Choroid plexus epithelial cell (primary cell): Measurements from ENCODE around the gene PPP2R3A.

ENCODE experiments used
- DNase-seq: peaks from one replicate; pipeline ENCODE4 v3.0.0-alpha.2; 2010; ENCODE audit warnings: low read depth
- H3K4me3 ChIP-seq: 2 replicates; pipeline ENCODE4 v1.5.1; 2011; ENCODE audit warnings: low read depth, mild to moderate bottlenecking, control low read depth, low read length, moderate library complexity
- CTCF ChIP-seq: conservative IDR thresholded peaks from 2 replicates; pipeline ENCODE4 v1.5.1; 2011; ENCODE audit warnings: low read depth, mild to moderate bottlenecking, control low read depth, inconsistent platforms, low read length, moderate library complexity

Gene PPP2R3A

GRCh38 chr3:136173939-136174490 is 208.5 kb downstream of the PPP2R3A start:
- no peak for DNase-seq
- TF ChIP-seq CTCF = no peak
- H3K4me3 ChIP-seq = no peak overlapping the region

DNA sequence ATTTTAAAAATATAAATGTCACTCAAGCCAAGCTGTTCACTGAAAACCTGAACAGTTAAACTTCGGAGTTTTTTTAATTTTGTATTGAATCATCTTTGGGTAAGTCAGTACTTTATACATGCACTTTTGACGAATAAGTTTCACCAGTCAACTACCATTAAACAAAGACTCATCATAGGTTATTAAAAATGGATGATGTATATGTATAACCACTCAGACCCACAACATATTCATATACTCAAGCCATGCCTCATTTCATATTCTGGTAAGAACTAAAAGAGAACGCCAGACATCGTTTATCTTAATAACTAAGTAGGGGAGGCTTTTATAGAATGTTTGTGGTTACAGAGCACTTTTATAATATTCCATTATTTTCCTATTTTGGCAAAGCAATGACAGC is 212.3 kb downstream of the PPP2R3A start:
- no peak for DNase-seq
- H3K4me3 ChIP-seq = no peak overlapping the region
- no peak for TF ChIP-seq CTCF

DNA sequence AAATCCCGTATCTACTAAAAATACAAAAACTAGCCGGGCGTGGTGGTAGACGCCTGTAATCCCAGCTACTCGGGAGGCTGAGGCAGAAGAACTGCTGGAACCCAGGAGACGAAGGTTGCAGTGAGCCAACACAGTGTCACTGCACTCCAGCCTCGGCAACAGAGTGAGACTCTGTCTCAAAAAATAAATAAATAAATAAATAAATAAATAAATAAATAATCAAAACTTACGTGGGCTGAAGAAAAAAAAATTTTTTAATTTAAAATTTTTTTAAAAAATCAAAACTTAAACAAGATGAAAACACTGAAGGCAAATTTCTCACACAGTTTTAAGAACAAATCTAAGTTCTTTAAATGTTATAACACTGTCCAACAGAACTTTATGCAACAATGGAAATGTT is 216.2 kb downstream of the PPP2R3A start:
- DNase-seq = no peak
- H3K4me3 ChIP-seq = no peak overlapping the region
- TF ChIP-seq CTCF = no peak

DNA sequence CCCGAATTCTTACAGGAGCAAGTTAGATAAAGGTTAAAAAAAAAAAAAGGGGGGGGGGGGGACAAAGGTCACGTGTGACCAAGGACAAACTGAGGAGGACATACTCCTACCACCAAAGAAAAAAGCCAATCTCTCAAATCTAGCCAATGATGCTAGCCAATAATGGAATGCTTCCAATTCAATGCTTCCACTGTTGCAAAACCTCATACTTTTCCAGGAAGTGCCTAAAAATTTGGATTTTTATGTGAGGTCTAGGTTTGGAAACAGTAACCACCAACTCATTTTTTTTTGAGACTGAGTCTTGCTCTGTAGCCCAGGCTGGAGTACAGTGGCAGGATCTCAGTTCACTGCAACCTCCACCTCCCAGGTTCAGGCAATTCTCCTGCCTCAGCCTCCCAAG is 219.2 kb downstream of the PPP2R3A start:
- TF ChIP-seq CTCF = no peak
- no peak overlapping the region for H3K4me3 ChIP-seq
- no peak for DNase-seq

- peak; percentile 18 for DNase-seq
- TF ChIP-seq CTCF = no peak
- no peak overlapping the region for H3K4me3 ChIP-seq
Observed at GRCh38 chr3:136186344-136186743, 220.8 kb downstream of the PPP2R3A start.

DNA sequence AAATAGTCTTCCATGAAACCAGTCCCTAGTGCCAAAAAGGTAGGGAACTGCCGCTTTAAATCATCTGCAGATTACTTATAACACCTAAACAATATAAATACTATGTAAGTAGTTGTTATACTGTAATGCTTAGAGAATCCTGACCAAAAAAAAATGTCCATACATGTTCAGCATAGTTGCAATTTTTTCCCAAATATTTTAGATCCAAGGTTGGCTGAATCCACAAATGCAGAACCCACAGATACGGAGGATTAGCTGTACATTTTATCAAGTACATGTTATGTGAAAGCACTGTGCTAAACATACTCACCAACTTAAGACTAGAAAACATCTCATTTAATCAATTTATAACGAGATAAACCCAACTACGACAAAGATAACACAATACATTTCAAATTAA is 221.3 kb downstream of the PPP2R3A start:
- H3K4me3 ChIP-seq = no peak overlapping the region
- no peak for DNase-seq
- TF ChIP-seq CTCF = no peak

- DNase-seq = no peak
- no peak for TF ChIP-seq CTCF
- no peak overlapping the region for H3K4me3 ChIP-seq
Observed at GRCh38 chr3:136187868-136188267, 222.3 kb downstream of the PPP2R3A start.
